COLO829 (cell line): ENCODE data around the gene CLIC3.

Experiments
- DNase-seq: peaks from one replicate; pipeline ENCODE4 v3.0.0; 2012; ENCODE audit warnings: low spot score

CLIC3 gene

DNA sequence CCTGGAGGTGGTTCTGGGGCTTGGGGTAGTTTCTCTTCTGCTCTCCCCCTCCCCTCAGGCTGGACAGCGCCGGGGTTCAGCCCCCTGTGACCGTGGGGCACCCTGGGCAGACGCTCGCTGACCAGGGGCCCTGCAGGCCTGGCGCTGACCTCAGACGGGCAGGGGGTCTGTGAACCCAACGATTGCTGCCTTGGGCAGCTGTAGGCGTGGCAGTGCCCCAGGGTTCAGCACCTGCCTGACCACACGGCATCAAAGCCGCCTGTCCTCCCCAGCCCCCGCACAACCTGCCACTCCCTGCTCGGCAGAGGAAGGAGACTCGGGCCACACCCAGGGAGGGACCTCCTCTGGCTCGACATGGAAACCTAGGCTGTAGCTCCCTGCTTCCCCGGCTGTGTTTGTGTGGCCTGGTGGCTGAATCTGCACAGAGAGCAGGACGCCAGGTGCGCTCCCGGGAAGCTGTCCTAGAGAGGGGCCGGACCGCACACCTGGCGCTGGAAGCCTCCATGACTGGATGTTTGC lies 32.1 kb downstream of the CLIC3 start:
- no peak for DNase-seq

DNA sequence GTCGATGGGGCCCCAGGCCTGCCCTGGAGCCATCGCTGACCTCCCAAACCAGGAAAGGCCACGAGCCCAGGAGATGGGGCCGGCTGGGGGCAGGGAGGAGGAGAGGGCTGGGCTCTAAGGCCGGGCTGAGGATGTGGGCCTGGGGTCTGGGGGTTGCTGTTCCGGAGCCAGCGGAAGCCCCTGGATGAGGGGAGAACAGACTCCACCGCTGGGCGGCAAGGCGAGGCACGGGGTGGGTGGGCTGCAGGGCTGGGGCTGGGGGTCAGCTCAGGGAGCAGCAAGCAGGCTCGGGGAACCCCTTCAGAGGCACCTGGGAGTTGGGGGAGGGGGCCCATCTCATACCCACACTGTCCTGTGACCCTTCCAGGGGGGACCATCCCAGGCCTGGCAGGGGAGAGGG lies 32.6 kb downstream of the CLIC3 start:
- no peak for DNase-seq

DNA sequence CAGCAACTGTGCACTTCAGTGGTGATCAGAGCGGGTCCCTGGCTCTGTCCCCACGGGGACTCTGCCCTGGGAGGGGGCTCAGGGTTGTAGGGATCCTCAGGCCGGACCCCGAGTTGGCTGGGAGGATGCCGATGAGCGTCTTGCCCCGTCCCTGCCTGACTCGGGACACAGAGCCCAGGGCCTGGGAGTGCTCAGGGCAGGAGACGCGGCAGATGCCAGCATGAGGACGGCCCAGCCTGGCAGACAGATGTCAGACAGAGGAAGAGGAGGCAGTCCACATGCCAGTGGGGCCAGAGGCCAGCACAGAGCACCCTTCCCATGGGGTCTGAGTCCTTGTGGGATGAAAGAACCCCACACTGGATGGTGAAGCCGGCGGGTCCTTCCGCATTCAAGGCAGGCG lies 33.0 kb downstream of the CLIC3 start:
- DNase-seq: no peak

- no peak for DNase-seq
Measured at GRCh38 chr9:136962701-136963248, 33.6 kb downstream of the CLIC3 start.

DNA sequence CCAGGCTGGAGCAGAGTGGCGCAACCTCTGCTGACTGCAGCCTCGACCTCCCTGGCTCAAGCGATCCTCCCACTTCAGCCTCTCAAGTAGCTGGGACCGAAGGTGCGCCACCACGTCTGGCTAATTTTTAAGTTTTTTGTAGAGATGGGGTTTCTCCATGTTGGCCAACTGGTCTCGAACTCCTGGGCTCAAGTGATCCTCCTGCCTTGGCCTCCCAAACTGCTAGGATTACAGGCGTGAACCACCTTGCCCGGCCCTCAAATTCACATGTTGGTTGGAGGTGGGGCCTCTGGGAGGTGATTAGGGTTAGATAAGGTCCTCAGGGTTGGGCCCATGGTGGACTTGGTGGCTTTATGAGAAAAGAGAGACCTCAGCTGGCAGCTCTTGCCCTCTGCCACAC lies 34.2 kb downstream of the CLIC3 start:
- no peak for DNase-seq

DNA sequence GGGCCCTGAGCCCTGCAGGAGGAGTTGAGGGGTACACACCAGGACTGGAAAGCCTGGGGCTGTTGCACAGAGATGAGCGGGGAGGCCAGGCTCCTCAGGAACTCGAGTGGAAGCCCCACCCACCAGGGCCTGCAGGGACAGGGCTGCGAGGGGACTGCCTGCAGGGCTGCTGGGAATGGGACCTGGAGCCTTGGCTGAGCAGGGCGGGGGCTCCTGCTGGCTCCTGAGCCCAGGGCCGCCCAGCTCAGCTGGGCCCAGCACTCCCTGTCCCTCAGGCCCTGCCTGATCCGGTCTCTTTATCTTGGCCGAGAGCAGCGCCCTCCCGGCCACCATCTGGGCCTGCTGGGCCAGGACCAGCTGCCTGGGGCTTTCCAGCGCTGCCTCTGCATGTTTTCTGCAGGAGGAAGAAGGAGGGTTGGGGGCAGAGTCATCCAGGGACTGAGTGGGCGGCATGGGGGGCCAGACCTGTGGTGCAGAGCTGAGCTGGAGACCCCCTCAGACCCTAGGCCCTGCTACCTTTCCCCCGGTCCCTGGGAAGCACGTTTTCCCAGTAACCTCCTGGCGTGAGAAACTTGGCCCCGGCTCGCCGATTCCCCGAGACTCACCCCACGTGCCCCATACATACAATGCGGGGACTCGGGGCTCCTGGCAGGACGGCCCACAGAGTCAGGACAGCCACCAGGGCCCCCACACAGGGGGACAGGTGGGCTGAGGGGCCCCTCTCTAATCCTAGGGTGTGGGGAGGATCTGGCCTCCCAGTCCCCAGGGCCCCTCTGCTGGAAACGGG lies 34.9 kb downstream of the CLIC3 start:
- DNase-seq: no peak

GRCh38 chr9:136960938-136961275 lies 35.5 kb downstream of the CLIC3 start:
- DNase-seq: no peak

DNA sequence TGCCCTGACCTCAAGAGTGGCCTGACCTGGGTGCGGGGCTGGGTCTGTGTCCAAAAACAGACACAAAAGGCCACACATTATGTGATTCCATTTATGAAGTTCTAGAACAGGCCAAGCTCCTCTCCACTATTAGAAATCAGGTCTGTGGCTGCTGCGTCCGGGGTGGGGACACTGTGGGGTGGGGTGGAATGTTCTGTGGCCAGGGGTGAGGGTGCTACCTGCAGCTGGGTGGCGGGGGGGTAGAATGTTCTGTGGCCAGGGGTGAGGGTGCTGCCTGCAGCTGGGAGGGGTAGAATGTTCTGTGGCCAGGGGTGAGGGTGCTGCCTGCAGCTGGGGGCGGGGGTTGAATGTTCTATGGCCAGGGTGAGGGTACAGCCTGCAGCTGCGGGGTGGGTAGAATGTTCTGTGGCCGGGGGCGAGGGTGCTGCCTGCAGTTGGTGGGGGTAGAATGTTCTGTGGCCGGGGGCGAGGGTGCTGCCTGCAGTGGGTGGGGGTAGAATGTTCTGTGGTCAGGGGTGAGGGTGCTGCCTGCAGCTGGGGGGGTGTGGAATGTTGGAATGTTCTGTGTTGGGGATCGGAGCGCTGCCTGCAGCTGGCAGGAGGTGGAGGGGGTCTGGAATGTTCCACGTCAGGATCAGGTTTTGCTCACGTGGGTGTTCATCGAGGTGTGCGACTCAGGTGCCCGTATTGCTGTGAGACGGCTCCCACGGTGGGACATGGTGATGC lies 36.0 kb downstream of the CLIC3 start:
- DNase-seq: no peak

DNA sequence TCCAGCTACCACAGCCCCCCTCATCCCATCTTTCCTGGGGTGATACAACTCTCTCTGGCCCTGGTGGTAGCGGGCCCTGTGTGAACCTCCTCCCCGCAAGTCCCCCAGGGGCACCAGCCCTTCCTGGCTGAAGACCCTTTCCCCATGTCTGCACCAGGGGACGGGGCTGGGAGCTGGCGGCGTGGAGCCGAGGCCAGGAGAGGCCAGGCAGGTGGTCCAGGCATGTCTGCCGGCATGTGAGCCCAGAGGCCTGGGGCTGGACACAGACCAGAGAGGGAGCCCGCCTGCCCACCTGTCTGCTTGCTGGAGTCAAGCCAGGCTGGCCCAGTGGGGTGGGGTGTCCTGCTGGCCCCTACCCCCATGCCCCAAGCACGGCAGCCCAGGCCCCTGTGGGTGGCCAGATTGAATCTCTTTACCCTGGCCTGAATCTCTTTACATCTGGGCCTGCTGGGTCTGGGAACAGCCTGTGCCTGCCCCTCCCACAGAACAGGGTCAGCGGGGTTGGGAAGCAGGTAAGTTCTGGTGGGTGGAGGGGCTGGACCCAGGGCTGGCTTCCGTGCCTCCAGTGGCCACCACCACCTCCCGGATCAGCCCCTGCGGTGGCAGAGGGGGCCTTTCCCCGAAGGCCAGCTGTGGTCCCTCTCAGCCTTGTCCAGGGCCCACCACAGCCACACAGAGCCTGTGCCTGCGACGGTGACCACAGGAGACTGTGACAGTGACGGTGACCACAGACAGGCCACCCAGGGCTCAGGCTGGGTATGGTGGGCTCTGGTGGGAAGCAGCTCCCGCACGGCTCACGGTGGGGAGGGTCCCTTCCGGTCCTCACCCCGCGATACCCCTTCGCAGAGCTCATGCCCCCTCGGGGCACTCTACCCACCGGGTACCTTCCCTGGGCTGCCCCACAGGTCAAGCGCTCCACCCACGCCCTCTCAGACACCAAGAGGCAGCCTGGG lies 37.2 kb downstream of the CLIC3 start:
- DNase-seq: no peak

DNA sequence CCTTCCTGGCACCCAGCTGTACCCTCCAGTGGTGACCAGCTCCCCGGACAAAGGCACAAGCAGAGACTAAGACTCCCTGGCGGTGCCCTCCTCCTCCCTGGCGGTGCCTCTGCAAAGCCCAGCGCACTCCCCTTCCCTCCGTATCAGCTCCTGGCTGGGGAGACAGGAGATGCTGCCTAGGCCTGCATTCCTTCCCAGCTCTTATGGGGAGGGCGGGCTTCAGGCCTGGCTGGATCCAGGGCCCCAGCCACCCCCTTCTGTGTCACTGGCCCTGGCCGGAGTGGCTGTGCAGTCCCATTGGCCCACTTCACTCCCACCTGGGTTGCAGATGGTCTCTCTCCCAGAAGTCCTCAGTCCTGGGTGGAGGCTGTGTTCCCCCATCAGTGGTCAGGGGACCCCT lies 37.9 kb downstream of the CLIC3 start:
- no peak for DNase-seq

DNA sequence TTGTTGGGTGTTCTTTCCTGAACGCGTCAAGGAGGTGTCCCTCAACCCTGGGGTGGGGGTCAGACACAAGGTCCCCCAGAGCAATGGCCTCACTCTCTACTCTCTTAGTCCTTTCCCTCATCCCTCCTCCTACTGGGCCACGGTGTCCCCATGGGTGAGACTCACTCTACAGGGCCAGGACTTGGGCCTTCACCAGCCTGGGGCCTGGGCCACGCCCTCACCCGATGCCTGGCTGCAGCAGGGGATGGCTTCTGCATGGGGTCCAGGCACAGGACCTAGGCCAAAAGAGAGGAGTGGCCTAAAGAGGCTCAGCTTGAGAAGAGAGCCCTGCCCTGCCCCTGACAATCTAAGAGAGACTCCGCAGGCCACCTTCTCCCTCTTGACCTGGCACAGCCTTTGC lies 38.5 kb downstream of the CLIC3 start:
- DNase-seq: no peak

GRCh38 chr9:136957461-136957860 lies 38.9 kb downstream of the CLIC3 start:
- no peak for DNase-seq

- DNase-seq: no peak
Measured at GRCh38 chr9:136956604-136957003, 39.8 kb downstream of the CLIC3 start.

DNA sequence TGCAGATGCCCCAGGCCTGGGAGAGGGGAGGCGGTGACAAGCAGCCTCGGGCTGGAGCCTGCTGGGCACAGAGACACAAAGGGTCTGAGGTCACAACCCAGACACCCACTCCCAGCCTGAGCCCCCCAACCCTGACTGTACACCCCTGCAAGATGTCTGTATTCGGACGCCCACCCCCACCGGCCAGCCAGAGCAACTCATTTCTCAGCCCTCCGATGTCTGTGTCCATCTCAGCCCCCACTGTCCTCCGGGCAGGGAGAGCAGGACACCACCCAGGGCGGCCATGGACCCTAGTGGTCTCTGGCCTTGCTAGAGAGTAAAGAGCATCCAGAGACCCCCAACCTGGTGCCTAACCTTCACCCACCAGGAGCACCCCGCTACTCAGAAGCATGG lies 40.4 kb downstream of the CLIC3 start:
- no peak for DNase-seq

DNA sequence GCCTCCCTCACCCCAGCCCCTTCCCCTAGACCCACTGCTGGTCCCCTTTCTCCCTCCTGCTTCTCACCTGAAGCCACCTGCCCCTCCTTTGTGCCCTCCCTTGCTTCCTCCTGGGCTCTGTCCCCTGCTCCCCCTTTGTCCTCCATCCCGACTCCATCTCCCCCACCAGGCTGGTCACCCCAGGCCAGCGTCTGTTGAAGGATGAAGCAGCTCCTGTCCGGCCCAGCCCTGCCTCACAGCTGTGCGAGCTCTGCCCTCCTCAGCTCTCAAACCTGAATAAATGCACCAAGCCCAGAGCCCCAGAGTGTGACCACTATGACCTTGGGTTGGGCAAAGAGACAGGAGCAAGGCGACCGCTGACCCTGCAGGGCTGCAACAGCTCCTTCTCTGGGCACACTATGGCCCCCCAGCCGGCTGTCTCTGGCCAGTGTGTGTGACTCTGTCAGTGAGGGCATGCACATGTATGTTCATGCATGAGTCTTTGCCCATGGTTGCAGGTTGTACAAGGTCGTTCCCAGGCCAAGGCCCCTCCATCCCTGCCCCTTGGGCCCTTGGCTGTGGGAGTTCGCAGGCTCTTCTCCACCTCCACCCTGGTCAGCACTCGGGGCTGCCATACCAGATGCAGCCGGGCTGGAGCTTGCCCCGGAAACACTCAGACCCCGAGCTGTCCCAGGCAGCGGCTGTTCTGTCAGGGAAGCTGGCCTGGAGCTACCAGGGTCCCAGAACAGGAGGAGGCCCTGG lies 41.0 kb downstream of the CLIC3 start:
- DNase-seq: no peak

DNA sequence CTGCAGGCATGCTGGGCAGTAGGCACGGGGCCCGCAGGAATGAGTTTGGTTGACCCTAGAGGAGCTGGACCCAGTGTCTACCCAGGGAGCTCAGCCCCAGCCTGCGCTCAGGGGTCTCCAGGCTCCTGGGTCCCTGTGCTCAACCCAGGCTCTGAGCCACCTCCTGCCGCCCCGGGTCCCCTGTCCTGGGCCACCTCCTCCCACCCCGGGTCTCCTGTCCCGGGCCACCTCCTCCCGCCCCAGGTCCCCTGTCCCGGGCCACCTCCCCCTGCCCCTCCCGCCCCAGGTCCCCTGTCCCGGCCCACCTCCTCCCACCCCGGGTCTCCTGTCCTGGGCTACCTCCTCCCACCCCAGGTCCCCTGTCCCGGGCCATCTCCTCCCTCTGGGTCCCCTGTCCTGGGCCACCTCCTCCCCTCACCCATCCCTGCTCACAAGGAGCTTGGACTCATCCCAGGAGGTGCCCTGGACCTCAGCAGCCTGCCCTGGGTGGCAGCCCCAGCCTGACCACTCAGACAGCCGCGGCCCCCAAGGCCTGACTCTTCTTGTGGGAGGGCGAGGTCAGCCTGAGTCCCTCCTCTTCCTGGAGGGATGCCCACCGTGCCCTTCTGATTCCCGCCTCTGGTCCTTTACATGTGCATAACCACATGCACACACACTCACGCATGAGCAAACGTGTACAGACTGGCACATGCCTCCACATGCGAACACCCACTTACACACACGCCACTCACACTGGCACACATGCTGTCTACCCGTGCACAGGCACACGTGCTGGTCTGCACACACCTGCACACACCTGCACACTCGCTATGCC lies 41.9 kb downstream of the CLIC3 start:
- DNase-seq: no peak

DNA sequence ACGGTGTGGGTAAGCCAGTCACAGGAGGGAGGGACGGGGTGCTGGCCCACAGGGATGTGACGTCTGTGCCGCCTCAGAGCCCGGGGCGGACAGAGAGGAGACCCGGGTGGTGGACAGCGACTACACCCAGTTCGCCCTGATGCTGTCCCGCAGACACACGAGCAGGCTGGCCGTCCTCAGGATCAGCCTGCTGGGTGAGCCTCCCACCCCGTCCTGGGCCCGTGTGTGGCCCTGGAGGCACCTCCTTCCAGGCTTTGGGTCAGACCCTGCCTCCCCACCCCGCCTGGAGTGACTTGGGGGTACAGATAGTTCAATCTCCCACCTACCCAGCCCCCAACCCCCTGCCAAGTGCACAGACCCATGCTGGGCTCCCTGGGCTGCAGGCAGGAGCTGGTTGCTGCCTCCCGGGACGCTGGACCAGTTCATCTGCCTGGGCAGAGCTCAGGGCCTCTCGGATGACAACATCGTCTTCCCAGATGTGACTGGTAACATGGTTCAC lies 42.5 kb downstream of the CLIC3 start:
- DNase-seq: no peak

DNA sequence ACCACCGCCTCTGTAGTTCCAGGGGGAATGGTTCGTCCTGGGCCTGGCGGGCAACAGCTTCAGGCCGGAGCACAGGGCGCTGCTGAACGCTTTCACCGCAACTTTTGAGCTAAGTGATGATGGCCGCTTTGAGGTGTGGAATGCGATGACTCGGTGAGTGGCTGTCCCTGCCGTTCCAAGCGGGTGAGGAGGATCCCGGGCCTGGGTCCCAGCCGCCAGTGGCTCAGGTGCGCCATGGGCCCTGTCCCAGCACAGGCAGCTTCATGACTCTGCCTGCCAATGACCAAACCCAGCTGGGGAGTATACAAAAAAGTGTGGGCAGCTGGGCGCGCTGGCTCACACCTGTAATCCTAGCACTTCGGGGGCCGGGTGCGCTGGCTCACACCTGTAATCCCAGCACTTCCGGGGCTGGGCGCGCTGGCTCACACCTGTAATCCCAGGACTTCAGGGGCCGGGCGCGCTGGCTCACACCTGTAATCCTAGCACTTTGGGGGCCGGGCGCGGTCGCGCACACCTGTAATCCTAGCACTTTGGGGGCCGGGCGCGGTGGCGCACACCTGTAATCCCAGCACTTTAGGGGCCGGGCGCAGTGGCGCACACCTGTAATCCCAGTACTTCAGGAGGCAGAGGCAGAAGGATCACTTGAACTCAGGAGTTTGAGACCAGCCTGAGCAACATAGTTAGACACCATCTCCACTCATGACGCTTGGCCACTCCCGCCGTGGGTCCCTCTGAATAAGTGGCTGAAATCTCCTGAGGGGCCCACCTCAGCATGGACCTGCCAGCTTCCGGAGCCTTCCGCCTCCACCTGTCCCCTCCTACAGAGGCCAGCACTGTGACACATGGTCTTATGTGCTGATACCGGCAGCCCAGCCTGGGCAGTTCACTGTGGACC lies 43.2 kb downstream of the CLIC3 start:
- DNase-seq: no peak

GRCh38 chr9:136952321-136952850 lies 44.0 kb downstream of the CLIC3 start:
- no peak for DNase-seq
